CD4-positive, alpha-beta T cell treated with Interleukin-12 subunit alpha and Interleukin-12 subunit beta, for 1 hour (primary cell): ENCODE data around the gene IGLL1.
"Not testable (repeated sequence)": the region's sequence is repeated elsewhere in the genome, so short reads cannot be mapped to it uniquely, and the experiment has no call there.

Experiments
- DNase-seq: peaks from one replicate; pipeline ENCODE4 v3.0.0-alpha.2; 2020

Gene IGLL1

DNA sequence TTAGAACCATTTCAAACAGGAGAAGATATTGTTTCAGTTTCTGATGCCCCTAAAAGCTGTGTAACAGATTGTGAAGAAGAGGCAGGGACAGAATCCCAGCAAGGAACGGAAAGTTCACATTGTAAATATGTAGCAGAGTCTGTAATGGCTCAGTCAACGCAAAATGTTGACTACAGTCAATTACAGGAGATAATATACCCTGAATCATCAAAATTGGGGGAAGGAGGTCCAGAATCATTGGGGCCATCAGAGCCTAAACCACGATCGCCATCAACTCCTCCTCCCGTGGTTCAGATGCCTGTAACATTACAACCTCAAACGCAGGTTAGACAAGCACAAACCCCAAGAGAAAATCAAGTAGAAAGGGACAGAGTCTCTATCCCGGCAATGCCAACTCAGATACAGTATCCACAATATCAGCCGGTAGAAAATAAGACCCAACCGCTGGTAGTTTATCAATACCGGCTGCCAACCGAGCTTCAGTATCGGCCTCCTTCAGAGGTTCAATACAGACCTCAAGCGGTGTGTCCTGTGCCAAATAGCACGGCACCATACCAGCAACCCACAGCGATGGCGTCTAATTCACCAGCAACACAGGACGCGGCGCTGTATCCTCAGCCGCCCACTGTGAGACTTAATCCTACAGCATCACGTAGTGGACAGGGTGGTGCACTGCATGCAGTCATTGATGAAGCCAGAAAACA, 40.8 kb downstream of the IGLL1 start:
- DNase-seq, result peak; percentile 81

DNA sequence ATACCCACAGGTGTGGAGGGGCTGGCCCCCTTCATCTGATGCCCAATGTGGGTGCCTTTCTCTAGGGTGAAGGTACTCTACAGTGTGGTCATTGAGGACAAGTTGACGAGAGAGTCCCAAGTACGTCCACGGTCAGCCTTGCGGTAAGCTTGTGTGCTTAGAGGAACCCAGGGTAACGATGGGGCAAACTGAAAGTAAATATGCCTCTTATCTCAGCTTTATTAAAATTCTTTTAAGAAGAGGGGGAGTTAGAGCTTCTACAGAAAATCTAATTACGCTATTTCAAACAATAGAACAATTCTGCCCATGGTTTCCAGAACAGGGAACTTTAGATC, 41.4 kb downstream of the IGLL1 start:
- DNase-seq, result not testable (repeated sequence)

DNA sequence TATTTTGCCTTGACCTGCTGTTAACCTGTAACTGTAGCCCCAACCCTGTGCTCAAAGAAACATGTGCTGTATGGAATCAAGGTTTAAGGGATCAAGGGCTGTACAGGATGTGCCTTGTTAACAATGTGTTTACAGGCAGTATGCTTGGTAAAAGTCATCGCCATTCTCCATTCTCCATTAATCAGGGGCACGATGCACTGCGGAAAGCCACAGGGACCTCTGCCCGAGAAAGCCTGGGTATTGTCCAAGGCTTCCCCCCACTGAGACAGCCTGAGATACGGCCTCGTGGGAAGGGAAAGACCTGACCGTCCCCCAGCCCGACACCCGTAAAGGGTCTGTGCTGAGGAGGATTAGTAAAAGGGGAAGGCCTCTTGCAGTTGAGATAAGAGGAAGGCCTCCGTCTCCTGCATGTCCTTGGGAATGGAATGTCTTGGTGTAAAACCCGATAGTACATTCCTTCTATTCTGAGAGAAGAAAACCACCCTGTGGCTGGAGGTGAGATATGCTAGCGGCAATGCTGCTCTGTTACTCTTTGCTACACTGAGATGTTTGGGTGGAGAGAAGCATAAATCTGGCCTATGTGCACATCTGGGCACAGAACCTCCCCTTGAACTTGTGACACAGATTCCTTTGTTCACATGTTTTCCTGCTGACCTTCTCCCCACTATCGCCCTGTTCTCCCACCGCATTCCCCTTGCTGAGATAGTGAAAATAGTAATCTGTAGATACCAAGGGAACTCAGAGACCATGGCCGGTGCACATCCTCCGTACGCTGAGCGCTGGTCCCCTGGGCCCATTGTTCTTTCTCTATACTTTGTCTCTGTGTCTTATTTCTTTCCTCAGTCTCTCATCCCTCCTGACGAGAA, 42.0 kb downstream of the IGLL1 start:
- not testable (repeated sequence) for DNase-seq

DNA sequence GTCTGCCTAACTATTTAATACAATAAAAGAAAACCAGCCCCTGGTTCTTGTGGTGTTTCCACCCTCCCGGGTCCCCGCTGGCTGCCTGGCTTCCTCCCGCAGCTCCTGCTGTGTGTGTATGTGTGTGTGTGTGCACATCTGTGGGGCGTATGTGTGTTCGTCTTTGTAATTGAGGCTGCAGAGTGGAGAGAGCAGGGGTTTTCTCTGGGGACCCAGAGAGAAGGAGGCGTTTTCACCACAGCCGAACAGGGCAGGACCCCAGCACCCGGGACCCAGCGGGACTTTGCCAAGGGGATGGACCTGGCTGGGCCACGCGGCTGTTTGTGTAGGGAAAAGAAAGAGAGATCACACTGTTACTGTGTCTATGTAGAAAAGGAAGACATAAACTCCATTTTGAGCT, 42.7 kb downstream of the IGLL1 start:
- DNase-seq, result no peak

DNA sequence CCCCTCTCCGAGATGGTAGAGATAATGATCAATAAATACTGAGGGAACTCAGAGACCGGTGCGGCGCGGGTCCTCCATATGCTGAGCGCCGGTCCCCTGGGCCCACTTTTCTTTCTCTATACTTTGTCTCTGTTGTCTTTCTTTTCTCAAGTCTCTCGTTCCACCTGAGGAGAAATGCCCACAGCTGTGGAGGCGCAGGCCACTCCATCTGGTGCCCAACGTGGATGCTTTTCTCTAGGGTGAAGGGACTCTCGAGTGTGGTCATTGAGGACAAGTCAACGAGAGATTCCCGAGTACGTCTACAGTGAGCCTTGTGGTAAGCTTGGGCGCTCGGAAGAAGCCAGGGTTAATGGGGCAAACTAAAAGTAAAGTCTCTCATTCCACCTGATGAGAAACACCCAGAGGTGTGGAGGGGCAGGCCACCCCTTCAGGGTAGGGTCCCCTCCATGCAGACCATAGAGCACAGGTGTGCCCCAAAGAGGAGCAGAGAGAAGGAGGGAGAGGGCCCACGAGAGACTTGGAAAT, 43.2 kb downstream of the IGLL1 start:
- no peak for DNase-seq

DNA sequence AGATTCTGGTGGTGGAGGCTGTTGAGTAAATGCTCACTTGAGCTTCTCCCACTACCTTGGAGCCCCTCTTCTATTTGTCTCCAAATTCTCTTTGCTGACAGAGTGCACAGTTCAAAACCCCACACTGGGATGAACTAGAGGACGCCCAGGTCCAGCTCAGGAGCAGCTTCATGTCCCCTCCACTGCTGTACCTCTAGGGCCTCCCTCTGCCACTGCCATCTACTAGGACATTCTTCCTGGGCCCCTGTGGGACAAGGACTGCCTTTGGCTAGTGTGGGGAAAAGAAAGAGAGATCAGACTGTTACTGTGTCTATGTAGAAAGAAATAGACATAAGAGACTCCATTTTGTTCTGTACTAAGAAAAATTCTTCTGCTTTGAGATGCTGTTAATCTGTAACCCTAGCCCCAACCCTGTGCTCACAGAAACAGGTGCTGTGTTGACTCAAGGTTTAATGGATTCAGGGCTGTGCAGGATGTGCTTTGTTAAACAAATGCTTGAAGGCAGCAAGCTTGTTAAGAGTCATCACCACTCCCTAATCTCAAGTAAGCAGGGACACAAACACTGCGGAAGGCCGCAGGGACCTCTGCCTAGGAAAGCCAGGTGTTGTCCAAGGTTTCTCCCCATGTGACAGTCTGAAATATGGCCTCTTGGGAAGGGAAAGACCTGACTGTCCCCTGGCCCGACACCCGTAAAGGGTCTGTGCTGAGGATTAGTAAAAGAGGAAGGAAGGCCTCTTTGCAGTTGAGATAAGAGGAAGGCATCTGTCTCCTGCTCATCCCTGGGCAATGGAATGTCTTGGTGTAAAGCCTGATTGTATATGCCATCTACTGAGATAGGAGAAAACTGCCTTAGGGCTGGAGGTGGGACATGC, 44.1 kb downstream of the IGLL1 start:
- DNase-seq, result not testable (repeated sequence)

DNA sequence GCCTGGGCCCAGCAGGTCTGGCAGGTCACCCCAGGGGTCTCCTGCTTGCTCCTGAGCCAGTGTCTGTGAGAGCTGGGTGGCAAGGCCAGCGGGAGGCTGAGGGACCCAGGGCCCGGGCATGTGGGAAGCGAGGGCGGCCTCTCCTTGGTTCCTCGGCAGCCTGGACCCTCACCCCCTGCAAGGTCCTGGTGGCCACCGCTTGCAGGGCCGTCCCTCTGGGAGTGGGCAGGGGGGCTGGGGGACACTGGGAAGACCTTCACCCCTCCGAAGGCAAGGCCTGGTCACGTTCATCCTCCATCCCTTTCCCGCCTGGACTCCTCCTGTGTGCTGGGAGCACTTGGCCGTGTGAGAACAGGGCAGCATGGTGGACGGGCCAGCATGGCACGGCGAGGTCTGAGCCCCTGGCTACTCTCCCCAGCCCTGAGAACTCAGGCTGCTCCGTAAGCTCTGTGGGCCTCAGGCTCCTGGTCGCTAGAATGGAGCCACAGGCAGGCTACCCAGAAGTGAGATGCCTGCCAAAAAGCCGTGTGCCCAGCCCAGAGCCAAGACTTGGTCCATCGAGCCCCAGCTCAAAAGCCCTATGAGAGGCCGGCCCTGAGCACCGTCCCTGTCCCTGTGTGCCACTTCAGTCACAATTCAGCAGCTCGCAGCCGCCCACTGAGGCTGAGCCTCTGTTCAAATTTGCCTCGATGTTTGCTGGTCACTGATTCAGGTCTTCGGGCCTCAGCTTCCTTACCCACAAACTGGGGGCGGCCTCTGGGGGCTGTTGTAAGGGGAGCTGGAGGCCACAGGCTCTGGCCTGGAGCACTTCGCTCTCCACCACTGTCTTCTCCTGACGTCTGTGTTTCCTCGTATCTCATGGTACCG, 45.0 kb downstream of the IGLL1 start:
- DNase-seq, result no peak

DNA sequence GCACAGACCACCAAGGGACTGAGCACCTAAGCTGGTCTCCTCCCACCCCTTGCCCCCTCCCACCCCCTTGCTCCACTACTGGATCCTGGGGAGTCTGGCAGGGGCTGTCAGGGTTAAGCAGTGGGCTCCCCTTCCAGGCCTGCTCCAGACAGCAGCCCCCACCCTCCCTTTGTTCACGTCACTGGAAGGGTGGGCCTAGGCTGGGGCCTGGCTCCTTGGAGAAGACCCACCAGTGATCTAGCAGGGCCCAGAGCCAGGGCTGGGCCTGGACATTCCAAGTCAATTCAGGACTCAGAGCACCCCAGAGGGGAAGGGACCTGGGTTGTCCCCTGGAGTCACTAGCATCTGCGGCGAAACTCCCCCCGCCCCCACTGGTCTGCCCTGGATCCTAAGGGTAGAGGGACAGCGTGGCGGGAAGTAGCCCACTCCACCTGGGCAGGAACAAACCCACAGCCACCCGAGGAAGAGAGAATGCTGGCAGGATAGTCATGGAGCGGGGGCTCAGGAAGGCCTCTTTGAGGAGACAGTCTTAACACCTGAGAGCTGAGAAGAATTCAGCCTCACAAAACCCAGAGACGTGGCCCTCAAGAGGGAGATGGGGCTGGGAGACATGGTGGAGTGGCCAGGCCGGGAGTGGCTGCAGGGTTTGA, 45.8 kb downstream of the IGLL1 start:
- DNase-seq, result no peak

DNA sequence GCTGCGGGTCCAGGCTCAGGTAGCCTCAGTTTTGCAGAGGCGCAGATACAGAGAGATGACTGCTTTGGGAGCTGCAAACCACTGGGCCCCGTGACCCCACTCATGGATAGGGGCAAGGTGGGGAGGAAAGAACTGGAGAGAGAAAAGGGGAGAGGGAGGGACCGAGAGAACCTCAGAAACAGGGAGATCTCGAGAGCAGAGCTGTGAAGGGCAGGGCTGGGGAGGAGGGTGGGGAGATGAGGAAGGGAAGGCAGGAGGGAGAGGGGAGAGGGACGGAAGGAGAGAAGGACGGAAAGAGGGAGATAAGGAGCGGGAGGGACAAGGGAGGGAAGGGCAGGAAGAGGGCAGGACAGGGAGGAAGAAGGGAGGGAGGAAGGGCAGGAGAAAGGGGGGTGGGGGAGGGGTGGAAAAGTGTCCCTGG, 46.3 kb downstream of the IGLL1 start:
- no peak for DNase-seq

DNA sequence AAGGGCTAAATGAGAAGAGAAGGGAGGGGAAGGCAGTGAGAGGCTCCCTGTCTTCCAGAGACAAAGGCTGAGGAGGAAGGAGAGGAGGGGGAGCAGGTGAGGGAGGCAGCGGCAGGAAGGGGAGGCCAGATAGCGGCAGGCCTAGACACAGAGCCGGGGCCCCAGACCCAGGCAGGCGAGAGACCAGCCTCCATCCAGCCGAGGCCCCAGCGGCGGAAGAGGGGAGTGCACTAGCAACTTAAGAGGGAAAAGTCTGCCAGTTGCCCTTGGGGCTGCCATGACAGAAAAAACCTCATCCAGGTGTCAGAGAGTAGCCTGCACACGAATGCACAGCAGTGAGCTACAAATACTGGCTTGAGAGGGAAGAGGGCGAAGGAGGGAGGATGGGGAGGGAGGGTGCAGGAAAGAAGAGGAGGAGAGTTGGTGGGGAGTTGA, 46.7 kb downstream of the IGLL1 start:
- DNase-seq, result no peak

DNA sequence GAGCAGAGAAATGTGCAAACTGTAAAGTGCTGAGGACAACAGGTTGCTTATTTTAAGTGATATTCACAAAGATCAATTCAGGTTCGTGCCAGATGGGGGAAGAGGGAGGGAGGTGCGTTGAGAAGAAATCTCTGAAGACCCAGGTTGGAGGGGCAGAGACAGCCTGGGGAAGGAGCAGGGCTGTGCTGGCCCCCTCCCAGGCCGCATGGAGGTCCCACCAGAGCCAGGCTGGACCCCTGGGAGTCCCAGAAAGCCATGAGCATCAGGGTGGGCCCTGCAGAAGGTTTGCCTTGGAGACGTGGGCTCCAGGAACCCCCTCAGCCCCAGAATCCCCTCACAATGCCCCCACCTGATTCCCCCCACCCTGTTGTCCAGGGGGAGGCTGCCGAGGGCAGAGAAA, 47.4 kb downstream of the IGLL1 start:
- no peak for DNase-seq

DNA sequence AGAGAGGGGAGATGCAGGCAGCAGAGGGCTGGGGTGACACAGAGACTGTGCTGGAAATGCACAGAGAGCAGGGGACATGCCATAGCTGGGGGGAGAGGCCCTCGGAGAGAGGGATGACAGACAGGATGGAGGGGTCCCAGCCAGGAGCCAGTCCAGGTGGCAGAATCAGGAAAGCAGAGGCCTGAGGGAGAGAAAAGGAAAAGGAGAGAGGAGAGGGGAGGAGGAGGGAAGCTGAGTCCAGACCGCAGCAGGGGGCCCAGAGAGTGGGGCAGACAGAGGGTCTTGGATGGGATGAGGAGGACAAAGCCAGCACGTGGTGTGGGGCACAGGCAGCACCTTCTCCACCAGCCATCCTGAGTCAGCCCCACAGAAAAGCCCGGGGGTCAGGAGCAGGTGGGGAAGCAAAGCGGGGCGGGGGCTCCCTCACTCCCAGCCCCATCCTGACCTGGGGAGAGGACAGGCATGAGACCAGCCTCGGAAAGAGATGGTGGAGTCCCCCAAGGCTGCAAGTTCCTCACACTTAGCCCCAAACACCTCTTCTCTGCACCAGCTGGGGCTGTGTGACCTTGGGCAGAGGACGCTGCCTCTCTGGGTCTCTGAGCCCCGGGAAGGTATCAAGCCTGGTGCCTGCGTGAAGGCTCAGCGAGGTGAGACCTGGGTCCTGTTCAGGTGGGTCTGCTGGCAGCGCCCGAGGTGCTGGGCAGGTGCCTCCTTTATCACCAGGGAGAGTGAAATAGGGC, 48.0 kb downstream of the IGLL1 start:
- DNase-seq, result no peak

DNA sequence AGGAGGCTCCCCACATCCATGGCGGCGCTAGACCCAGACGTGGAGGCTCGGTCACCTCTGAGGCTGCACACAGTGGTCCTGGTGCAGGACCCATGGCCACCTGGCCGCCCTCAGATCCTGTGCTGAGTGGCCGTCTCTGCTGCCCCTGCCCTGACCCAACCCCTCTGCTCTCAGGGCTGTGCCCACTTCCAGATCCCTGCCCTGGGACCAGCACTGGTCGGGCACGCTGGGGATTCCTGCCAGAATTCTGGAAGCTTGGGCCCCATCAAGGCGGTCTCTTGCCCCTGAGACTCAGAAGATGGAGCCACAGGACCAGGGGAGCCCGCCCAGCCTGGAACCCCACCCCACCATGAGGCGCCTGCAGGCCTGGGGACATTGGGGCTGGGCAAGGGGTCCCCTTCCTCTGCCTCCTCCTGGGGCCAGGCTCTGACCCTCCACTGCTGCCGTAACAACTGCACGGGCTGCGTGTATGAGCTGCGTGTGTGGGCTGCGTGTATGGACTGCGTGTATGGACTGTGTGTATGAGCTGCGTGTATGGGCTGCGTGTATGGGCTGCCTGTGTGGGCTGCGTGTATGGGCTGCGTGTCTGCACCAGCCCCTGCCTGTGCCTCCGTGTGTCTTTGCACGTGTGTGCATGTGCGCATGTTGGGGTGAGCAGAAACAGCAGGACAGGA, 48.7 kb downstream of the IGLL1 start:
- no peak for DNase-seq

DNA sequence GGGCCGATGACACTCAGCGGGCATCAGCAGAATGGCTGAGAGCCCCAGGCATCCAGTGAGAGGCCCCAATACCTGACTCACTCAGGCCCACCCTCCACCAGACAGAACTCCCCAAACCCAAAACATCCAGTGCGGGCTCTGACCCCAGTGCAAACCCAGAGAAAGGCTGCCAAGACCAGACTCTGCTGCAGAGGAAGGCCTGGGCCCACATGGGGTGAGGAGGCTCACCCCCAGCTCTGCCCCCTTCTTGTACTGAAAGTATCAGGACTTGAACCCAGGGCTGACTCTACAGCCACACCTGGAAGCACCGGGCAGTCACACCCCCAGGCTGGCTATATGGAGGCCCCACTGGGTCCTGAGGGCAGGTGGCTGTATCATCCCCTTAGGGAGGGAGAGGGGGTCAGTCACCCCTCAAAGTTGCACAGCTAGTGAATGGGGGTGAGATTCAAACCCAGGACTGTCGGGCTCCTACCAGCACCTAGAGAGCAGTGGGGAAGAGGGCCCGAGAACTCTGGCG, 49.3 kb downstream of the IGLL1 start:
- no peak for DNase-seq

DNA sequence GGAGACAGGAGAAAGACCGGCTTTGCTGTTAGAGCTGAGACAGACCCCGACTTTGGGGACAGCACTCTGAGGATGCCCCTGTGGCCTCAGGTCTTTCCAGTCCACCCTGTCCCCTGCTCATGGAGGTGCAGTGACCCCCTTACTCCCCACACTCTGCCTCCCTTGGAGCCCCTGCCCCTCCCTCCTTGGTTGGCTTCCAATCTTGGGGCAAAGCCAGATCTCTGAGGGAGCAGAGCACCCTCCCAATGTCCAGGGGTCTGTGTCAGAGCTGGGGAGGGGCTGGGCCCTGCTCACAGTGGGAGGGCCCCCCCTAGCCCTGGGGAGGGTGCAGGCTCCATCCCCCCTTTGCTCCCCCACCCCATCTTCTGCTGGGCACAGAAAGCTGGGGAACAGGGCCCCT, 50.0 kb downstream of the IGLL1 start:
- no peak for DNase-seq

DNA sequence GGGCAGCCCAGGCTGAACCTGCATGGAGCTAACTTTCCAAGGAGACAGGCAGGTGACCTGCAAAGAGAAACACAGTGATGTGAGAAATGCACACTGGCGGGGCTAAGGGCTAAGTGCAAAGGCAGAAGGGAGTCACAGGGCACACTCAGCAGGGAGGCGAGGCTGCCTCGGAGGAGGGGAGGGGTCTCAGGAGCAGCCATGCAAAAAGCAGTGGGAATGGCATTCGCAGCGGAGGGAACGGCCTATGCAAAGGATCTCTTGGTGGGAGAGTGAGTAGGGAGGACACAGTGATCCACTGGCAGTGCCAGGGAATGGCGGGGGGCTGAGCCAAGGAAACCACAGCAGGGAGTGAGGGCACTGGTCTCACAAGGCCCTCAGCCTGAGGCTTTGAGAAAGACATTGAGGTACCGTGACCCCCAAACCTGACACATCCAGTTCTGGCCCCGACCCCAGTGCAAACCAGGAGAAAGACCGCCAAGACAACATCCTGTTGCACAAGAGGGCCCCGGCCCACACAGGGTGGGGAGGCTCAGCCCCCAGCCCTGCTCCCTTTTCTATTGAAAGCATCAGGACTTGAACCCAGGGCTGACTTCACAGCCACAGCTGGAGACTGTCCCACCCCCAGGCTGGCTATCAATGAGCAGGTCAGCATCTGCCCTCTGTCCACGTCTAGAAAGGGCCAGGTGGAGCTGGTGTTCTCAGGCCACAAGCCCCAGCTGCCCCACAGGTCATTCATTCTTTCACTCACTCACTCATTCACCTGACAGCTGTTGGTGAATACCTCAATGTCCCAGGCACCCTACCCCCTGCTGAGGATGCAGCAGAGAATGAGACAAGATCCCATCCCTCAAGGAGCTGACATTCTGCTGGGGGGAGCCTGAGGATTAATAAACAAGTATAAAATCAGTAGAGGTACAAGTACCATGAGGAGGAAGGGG, 50.7 kb downstream of the IGLL1 start:
- no peak for DNase-seq

DNA sequence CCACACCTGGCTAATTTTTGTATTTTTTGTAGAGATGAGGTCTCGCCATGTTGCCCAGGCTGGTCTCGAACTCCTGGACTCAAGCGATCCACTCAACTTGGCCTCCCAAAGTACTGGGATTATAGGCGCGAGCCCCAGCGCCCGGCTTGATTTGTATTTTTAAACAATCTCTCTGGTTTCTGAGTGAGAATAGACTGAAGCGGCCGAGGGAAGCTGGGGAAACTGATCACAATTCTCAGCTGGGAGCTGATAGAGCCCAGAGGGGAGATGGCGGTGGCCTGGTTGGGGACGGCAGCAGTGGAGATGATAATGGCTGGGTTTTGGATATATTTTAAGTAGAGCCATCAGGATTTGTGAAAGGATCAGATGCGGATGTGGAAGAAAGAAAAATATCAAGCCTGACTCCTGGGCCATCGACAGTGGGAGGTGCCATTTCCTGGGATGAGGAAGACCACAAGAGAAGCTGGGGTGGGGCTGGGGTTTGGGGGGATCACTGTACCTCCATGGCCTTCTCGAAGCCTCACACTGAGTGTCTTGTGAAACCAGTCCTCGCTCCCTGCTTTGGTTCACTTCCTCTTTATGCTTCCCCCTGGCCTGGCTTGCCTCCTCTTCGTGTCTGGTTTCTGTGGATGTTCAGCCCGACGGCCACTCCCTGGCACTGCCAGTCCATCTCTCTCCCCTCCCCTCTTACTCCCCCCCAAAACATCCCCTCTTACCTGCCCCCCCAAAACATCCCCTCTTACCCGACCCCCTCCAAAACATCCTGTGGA, 51.9 kb downstream of the IGLL1 start:
- DNase-seq, result no peak
